ENCODE measurements around the gene CFAP46.
"Not testable (repeated sequence)": the region's sequence is repeated elsewhere in the genome, so short reads cannot be mapped to it uniquely, and the experiment has no call there.

Gene CFAP46

GRCh38 chr10:132931258-132932250, 10.8 kb downstream of the CFAP46 start:
- not testable (repeated sequence) for H2BK5ac ChIP-seq (ENCODE audit: low read length); H3K27me3 ChIP-seq (ENCODE audit: control insufficient read depth in 3 of 3, insufficient read depth in 3 of 3, low read depth in 1 of 3, low read length in 3 of 3); H3K4me3 ChIP-seq (ENCODE audit: low read length in 2 of 2); H3K27ac ChIP-seq (replicated peaks; ENCODE audit: low read length); H3K4me1 ChIP-seq (ENCODE audit: control insufficient read depth in 2 of 2, insufficient read depth in 1 of 2, low read depth in 1 of 2, low read length in 2 of 2); H3K23ac ChIP-seq (ENCODE audit: low read depth, low read length, poor library complexity); H3K4me2 ChIP-seq (ENCODE audit: insufficient read depth, low read length, poor library complexity, severe bottlenecking); H3K36me3 ChIP-seq (replicated peaks in 1 of 2; ENCODE audit: control insufficient read depth in 2 of 2, insufficient read depth in 2 of 2, low read length in 2 of 2); H3K9ac ChIP-seq (ENCODE audit: low read depth, low read length, poor library complexity); H3K4ac ChIP-seq (ENCODE audit: low read length); H4K91ac ChIP-seq (ENCODE audit: low read depth, low read length, poor library complexity); H3K9me3 ChIP-seq (replicated peaks in 1 of 2; ENCODE audit: control insufficient read depth in 2 of 2, insufficient read depth in 1 of 2, low read depth in 1 of 2, low read length in 2 of 2); H3K79me1 ChIP-seq (ENCODE audit: low read depth, low read length); H3K14ac ChIP-seq (ENCODE audit: low read length); DNase-seq (ENCODE audit: low spot score); H4K8ac ChIP-seq (ENCODE audit: low read depth, low read length); H2BK12ac ChIP-seq (ENCODE audit: low read length); H2BK15ac ChIP-seq (ENCODE audit: low read length); H3K18ac ChIP-seq (ENCODE audit: low read length); H2BK120ac ChIP-seq (ENCODE audit: low read depth, low read length)
- peak overlapping the region; percentile 5 for H2AK5ac ChIP-seq (ENCODE audit: low read depth, low read length)
- peak overlapping the region; percentile 68 for H2AFZ ChIP-seq (ENCODE audit: low read length)
- no CpG with 5 or more reads among the region's 6 CpGs for WGBS, 2 donors (ENCODE audit: extremely low coverage in 2 of 2, insufficient read length in 2 of 2, insufficient replicate concordance in 1 of 2)

- not testable (repeated sequence) for H2BK12ac ChIP-seq (ENCODE audit: low read length); H3K27me3 ChIP-seq (ENCODE audit: control insufficient read depth in 3 of 3, insufficient read depth in 3 of 3, low read depth in 1 of 3, low read length in 3 of 3); H4K8ac ChIP-seq (ENCODE audit: low read depth, low read length); H2BK120ac ChIP-seq (ENCODE audit: low read depth, low read length); H3K36me3 ChIP-seq (replicated peaks in 1 of 2; ENCODE audit: control insufficient read depth in 2 of 2, insufficient read depth in 2 of 2, low read length in 2 of 2); H3K27ac ChIP-seq (replicated peaks; ENCODE audit: low read length); H3K4me2 ChIP-seq (ENCODE audit: insufficient read depth, low read length, poor library complexity, severe bottlenecking); H3K4me1 ChIP-seq (ENCODE audit: control insufficient read depth in 2 of 2, insufficient read depth in 1 of 2, low read depth in 1 of 2, low read length in 2 of 2); H3K79me1 ChIP-seq (ENCODE audit: low read depth, low read length); H3K4ac ChIP-seq (ENCODE audit: low read length); H2BK5ac ChIP-seq (ENCODE audit: low read length); H2AFZ ChIP-seq (ENCODE audit: low read length); H3K18ac ChIP-seq (ENCODE audit: low read length); H3K23ac ChIP-seq (ENCODE audit: low read depth, low read length, poor library complexity); H3K4me3 ChIP-seq (ENCODE audit: low read length in 2 of 2); H2AK5ac ChIP-seq (ENCODE audit: low read depth, low read length); H3K9me3 ChIP-seq (replicated peaks in 1 of 2; ENCODE audit: control insufficient read depth in 2 of 2, insufficient read depth in 1 of 2, low read depth in 1 of 2, low read length in 2 of 2); H4K91ac ChIP-seq (ENCODE audit: low read depth, low read length, poor library complexity); H3K9ac ChIP-seq (ENCODE audit: low read depth, low read length, poor library complexity); DNase-seq (ENCODE audit: low spot score); H3K14ac ChIP-seq (ENCODE audit: low read length); H2BK15ac ChIP-seq (ENCODE audit: low read length)
- WGBS, 2 donors (ENCODE audit: extremely low coverage in 2 of 2, insufficient read length in 2 of 2, insufficient replicate concordance in 1 of 2): no CpG with 5 or more reads among the region's 3 CpGs
Measured at GRCh38 chr10:132930701-132931100, 11.7 kb downstream of the CFAP46 start.

GRCh38 chr10:132929953-132930548, 12.3 kb downstream of the CFAP46 start:
- H3K4me2 ChIP-seq (ENCODE audit: insufficient read depth, low read length, poor library complexity, severe bottlenecking): no peak overlapping the region
- no peak overlapping the region for H2BK15ac ChIP-seq (ENCODE audit: low read length)
- no peak overlapping the region for H2BK5ac ChIP-seq (ENCODE audit: low read length)
- H3K79me1 ChIP-seq (ENCODE audit: low read depth, low read length): no peaks in the 10 kb centered on the region
- H2BK12ac ChIP-seq (ENCODE audit: low read length): no peak overlapping the region
- H3K9ac ChIP-seq (ENCODE audit: low read depth, low read length, poor library complexity): no peak overlapping the region
- H2AFZ ChIP-seq (ENCODE audit: low read length): no peak overlapping the region
- no peak overlapping the region for H3K27ac ChIP-seq (replicated peaks; ENCODE audit: low read length)
- WGBS, 2 donors (ENCODE audit: extremely low coverage in 2 of 2, insufficient read length in 2 of 2, insufficient replicate concordance in 1 of 2): no CpG with 5 or more reads among the region's 10 CpGs
- H3K23ac ChIP-seq (ENCODE audit: low read depth, low read length, poor library complexity): no peak overlapping the region
- no peak overlapping the region for H3K4me3 ChIP-seq (ENCODE audit: low read length in 2 of 2)
- no peak overlapping the region for H4K8ac ChIP-seq (ENCODE audit: low read depth, low read length)
- no peak overlapping the region for H4K91ac ChIP-seq (ENCODE audit: low read depth, low read length, poor library complexity)
- H3K14ac ChIP-seq (ENCODE audit: low read length): no peak overlapping the region
- H3K18ac ChIP-seq (ENCODE audit: low read length): no peak overlapping the region
- no peaks in the 10 kb centered on the region for H3K27me3 ChIP-seq (ENCODE audit: control insufficient read depth in 3 of 3, insufficient read depth in 3 of 3, low read depth in 1 of 3, low read length in 3 of 3)
- H3K4me1 ChIP-seq (ENCODE audit: control insufficient read depth in 2 of 2, insufficient read depth in 1 of 2, low read depth in 1 of 2, low read length in 2 of 2): peaks cover 0 to 1% of the 10 kb centered on the region in 2 donors
- H2AK5ac ChIP-seq (ENCODE audit: low read depth, low read length): no peak overlapping the region
- H3K4ac ChIP-seq (ENCODE audit: low read length): no peak overlapping the region
- no peak for DNase-seq (ENCODE audit: low spot score)
- peaks cover 0 to 1% of the 10 kb centered on the region in 2 donors for H3K36me3 ChIP-seq (replicated peaks in 1 of 2; ENCODE audit: control insufficient read depth in 2 of 2, insufficient read depth in 2 of 2, low read length in 2 of 2)
- peaks cover 0 to 2% of the 10 kb centered on the region in 2 donors for H3K9me3 ChIP-seq (replicated peaks in 1 of 2; ENCODE audit: control insufficient read depth in 2 of 2, insufficient read depth in 1 of 2, low read depth in 1 of 2, low read length in 2 of 2)
- no peak overlapping the region for H2BK120ac ChIP-seq (ENCODE audit: low read depth, low read length)

DNA sequence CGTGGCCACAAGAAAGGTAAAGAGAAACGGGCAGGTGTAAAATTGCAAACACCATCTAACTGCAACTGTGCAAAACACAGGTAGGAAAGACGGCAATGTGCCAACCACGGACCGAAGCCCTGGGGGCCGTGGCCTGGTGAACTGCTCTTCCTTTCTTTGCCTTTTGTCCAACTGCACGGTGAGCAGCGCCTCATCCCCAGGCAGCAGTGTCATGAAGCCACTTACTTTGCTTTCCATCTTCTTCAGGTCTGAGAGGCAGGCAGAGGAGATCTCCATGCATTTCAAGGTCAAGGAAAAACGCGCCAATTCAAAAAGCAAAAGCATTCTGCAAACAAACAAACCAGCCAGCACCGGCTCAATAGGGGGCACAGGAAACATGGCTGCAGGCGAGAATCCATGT, 12.9 kb downstream of the CFAP46 start:
- Histone ChIP-seq H3K9me3 (replicated peaks in 1 of 2; ENCODE audit: control insufficient read depth in 2 of 2, insufficient read depth in 1 of 2, low read depth in 1 of 2, low read length in 2 of 2) (peaks cover 0 to 2% of the 10 kb centered on the region in 2 donors), H3K4me2 (ENCODE audit: insufficient read depth, low read length, poor library complexity, severe bottlenecking) (no peak overlapping the region), H2BK15ac (ENCODE audit: low read length) (no peak overlapping the region), H3K79me1 (ENCODE audit: low read depth, low read length) (no peaks in the 10 kb centered on the region), H3K9ac (ENCODE audit: low read depth, low read length, poor library complexity) (no peak overlapping the region), H3K36me3 (replicated peaks in 1 of 2; ENCODE audit: control insufficient read depth in 2 of 2, insufficient read depth in 2 of 2, low read length in 2 of 2) (peaks cover 0 to 1% of the 10 kb centered on the region in 2 donors), H2AK5ac (ENCODE audit: low read depth, low read length) (no peak overlapping the region), H3K23ac (ENCODE audit: low read depth, low read length, poor library complexity) (no peak overlapping the region), H3K27ac (replicated peaks; ENCODE audit: low read length) (no peak overlapping the region), H2BK5ac (ENCODE audit: low read length) (no peak overlapping the region), H2AFZ (ENCODE audit: low read length) (no peak overlapping the region), H4K91ac (ENCODE audit: low read depth, low read length, poor library complexity) (no peak overlapping the region), H3K18ac (ENCODE audit: low read length) (no peak overlapping the region), H3K27me3 (ENCODE audit: control insufficient read depth in 3 of 3, insufficient read depth in 3 of 3, low read depth in 1 of 3, low read length in 3 of 3) (no peaks in the 10 kb centered on the region), H3K4me1 (ENCODE audit: control insufficient read depth in 2 of 2, insufficient read depth in 1 of 2, low read depth in 1 of 2, low read length in 2 of 2) (peaks cover 0 to 1% of the 10 kb centered on the region in 2 donors), H3K4me3 (ENCODE audit: low read length in 2 of 2) (no peak overlapping the region), H4K8ac (ENCODE audit: low read depth, low read length) (no peak overlapping the region), H3K4ac (ENCODE audit: low read length) (no peak overlapping the region), H2BK120ac (ENCODE audit: low read depth, low read length) (no peak overlapping the region), H2BK12ac (ENCODE audit: low read length) (no peak overlapping the region), H3K14ac (ENCODE audit: low read length) (no peak overlapping the region)
- no CpG with 5 or more reads among the region's 12 CpGs for WGBS, 2 donors (ENCODE audit: extremely low coverage in 2 of 2, insufficient read length in 2 of 2, insufficient replicate concordance in 1 of 2)
- no peak for DNase-seq (ENCODE audit: low spot score)

Data from neuronal stem cell (in vitro differentiated cells).